Natural killer cell (primary cell): ENCODE results near the gene AP1M1. TPM values are rescaled to one million over a fixed set of nuclear protein-coding genes. Genes with fewer than 3 reads are reported as not detected.

Experiments
- ATAC-seq, 3 donors: fragments of 150-1000 bp in 2 of 3; fragments of 200-7000 bp in 1 of 3; cut with Tn5 transposase; 1 replicate in 1 of 3; 2 replicates in 2 of 3; pipeline ENCODE4 v1.10.0; 2021; ENCODE audit warnings: mild to moderate bottlenecking in 2 of 3, moderate library complexity in 2 of 3
- DNase-seq, 2 donors: peaks; one replicate each; pipeline versions ENCODE4 v3.0.0 to v3.0.0-alpha.2; 2013 to 2021; ENCODE audit warnings: mixed read lengths in 1 of 2
- H3K27ac ChIP-seq: one replicate; pipeline ENCODE4 v1.5.1; 2013; ENCODE audit warnings: mild to moderate bottlenecking, low read length
- H3K27me3 ChIP-seq: one replicate; pipeline ENCODE4 v1.6.1; 2013; ENCODE audit warnings: low read length; ENCODE audit not compliant: control insufficient read depth, insufficient read depth
- H3K36me3 ChIP-seq: one replicate; pipeline ENCODE4 v1.6.1; 2013; ENCODE audit warnings: low read length; ENCODE audit not compliant: control insufficient read depth, insufficient read depth
- H3K4me1 ChIP-seq: one replicate; pipeline ENCODE4 v1.6.1; 2013; ENCODE audit warnings: low read length; ENCODE audit not compliant: control insufficient read depth, insufficient read depth
- H3K4me3 ChIP-seq: one replicate; pipeline ENCODE4 v1.5.1; 2013; ENCODE audit warnings: low read length
- H3K9me3 ChIP-seq: one replicate; pipeline ENCODE4 v1.6.1; 2013; ENCODE audit warnings: low read length; ENCODE audit not compliant: control insufficient read depth, insufficient read depth
- H3K27ac Mint-ChIP-seq, 2 donors: one replicate each; pipeline ENCODE4 v1.8.0; 2022; ENCODE audit warnings: mild to moderate bottlenecking in 2 of 2, mixed read lengths in 2 of 2, moderate library complexity in 1 of 2
- H3K27me3 Mint-ChIP-seq, 2 donors: one replicate each; pipeline ENCODE4 v1.8.0; 2022; ENCODE audit warnings: low read depth in 2 of 2, mixed read lengths in 2 of 2
- H3K36me3 Mint-ChIP-seq: one replicate; pipeline ENCODE4 v1.8.0; 2022; ENCODE audit warnings: mixed read lengths
- H3K4me1 Mint-ChIP-seq, 2 donors: one replicate each; pipeline ENCODE4 v1.8.0; 2022; ENCODE audit warnings: mixed read lengths in 2 of 2
- H3K4me3 Mint-ChIP-seq: one replicate; pipeline ENCODE4 v1.8.0; 2022; ENCODE audit warnings: mild to moderate bottlenecking, moderate library complexity, mixed read lengths
- H3K9me3 Mint-ChIP-seq, 2 donors: one replicate each; pipeline ENCODE4 v1.8.0; 2022; ENCODE audit warnings: mixed read lengths in 2 of 2
- CTCF ChIP-seq: fragments of 200-600 bp; IDR thresholded peaks from one replicate; pipeline ENCODE4 v1.8.0; 2022; ENCODE audit warnings: antibody characterized with exemption
- WGBS: methylation state at CpG from one replicate; pipeline ENCODE4 v1.1.7; 2013; ENCODE audit warnings: missing lambda C conversion rate; ENCODE audit not compliant: insufficient coverage; 5-methylcytosine and 5-hydroxymethylcytosine counted together
- intact Hi-C: fragments of 100-400 bp; cut with micrococcal nuclease; formaldehyde crosslinking; loops from one replicate; pipeline ENCODE4 v1.14.2; 2022
- total RNA-seq, 4 donors: library from RNA; stranded (reverse); fragments of 120-200 nt in 1 of 4; gene quantifications; one replicate each; pipeline versions ENCODE4 v1.2.3 to v1.2.4, GENCODE V29; 2013 to 2022

The AP1M1 gene
- total RNA-seq, 3 donors from 2014 or later (not counting 1 experiment from before 2014, with no cell fraction given): 99.0 to 124 (median 100) TPM

- H3K9me3 ChIP-seq: no peaks in the 10 kb centered on the region
- no peak overlapping the region for H3K4me3 ChIP-seq
- peaks cover 83% of the 10 kb centered on the region for H3K36me3 ChIP-seq
- intact Hi-C loops: no loop called here
- no peak for DNase-seq
- no peaks in the 10 kb centered on the region for H3K27me3 Mint-ChIP-seq
- no peaks in the 10 kb centered on the region for H3K27me3 ChIP-seq
- 95% methylated on average over 21 of the region's 21 CpGs for WGBS
- H3K4me1 Mint-ChIP-seq: no peaks in the 10 kb centered on the region
- H3K27ac ChIP-seq: no peak overlapping the region
- no peaks in the 10 kb centered on the region for H3K4me1 ChIP-seq
- no peak for ATAC-seq
- no peak for TF ChIP-seq CTCF
- no peak overlapping the region for H3K27ac Mint-ChIP-seq
- H3K36me3 Mint-ChIP-seq: peaks cover 7% of the 10 kb centered on the region
- no peak overlapping the region for H3K4me3 Mint-ChIP-seq
- H3K9me3 Mint-ChIP-seq: no peaks in the 10 kb centered on the region
Measured at GRCh38 chr19:16227837-16228636, 30.3 kb downstream of the AP1M1 start.

- TF ChIP-seq CTCF: no peak
- H3K27ac Mint-ChIP-seq: no peak overlapping the region
- Histone ChIP-seq H3K36me3 (peaks cover 84% of the 10 kb centered on the region), H3K27ac (no peak overlapping the region), H3K4me3 (no peak overlapping the region), H3K4me1 (no peaks in the 10 kb centered on the region), H3K27me3 (no peaks in the 10 kb centered on the region), H3K9me3 (no peaks in the 10 kb centered on the region)
- WGBS: 94% methylated on average over 21 of the region's 21 CpGs
- no peaks in the 10 kb centered on the region for H3K4me1 Mint-ChIP-seq
- no peaks in the 10 kb centered on the region for H3K27me3 Mint-ChIP-seq
- intact Hi-C loops: no loop called here
- ATAC-seq: no peak
- H3K4me3 Mint-ChIP-seq: no peak overlapping the region
- no peaks in the 10 kb centered on the region for H3K9me3 Mint-ChIP-seq
- no peak for DNase-seq
- peaks cover 7% of the 10 kb centered on the region for H3K36me3 Mint-ChIP-seq
Measured at GRCh38 chr19:16228637-16229321, 31.1 kb downstream of the AP1M1 start.

GRCh38 chr19:16229322-16229641, 31.6 kb downstream of the AP1M1 start:
- intact Hi-C loops: no loop called here
- no peak for DNase-seq
- Histone ChIP-seq H3K27me3 (no peaks in the 10 kb centered on the region), H3K4me3 (no peak overlapping the region), H3K27ac (no peak overlapping the region), H3K9me3 (no peaks in the 10 kb centered on the region), H3K4me1 (no peaks in the 10 kb centered on the region), H3K36me3 (peaks cover 84% of the 10 kb centered on the region)
- H3K27me3 Mint-ChIP-seq: no peaks in the 10 kb centered on the region
- H3K4me3 Mint-ChIP-seq: no peak overlapping the region
- H3K9me3 Mint-ChIP-seq: no peaks in the 10 kb centered on the region
- peaks cover 7% of the 10 kb centered on the region for H3K36me3 Mint-ChIP-seq
- no peaks in the 10 kb centered on the region for H3K4me1 Mint-ChIP-seq
- TF ChIP-seq CTCF: no peak
- no peak for ATAC-seq
- peak overlapping the region in 1 of 2 donors; percentile 57 for H3K27ac Mint-ChIP-seq
- WGBS: 97% methylated on average over 9 of the region's 9 CpGs
